Activated T-helper 2 cell treated with anti-CD3 and anti-CD28 coated beads, Interferon-gamma antibody, Interleukin-2, Interleukin-4, amounts not matched to agents 10 μg/mL and 5 μg/mL and 100 μg/mL, durations not matched to agents 14 hours and 24 hours and 36 hours (primary cell): ENCODE data around the gene DZIP3. TPM values are rescaled to one million over a fixed set of nuclear protein-coding genes. Genes with fewer than 3 reads are reported as not detected.

ENCODE experiments used
- DNase-seq: peaks from one replicate; pipeline ENCODE4 v3.0.0; 2021; ENCODE audit warnings: low spot score
- H3K27ac Mint-ChIP-seq: one replicate; pipeline ENCODE4 v1.8.0; 2021; ENCODE audit warnings: mixed read lengths
- H3K27me3 Mint-ChIP-seq: one replicate; pipeline ENCODE4 v1.8.0; 2021; ENCODE audit warnings: low read depth, mixed read lengths
- H3K36me3 Mint-ChIP-seq: one replicate; pipeline ENCODE4 v1.8.0; 2021; ENCODE audit warnings: low read depth, mixed read lengths
- H3K4me1 Mint-ChIP-seq: one replicate; pipeline ENCODE4 v1.8.0; 2021; ENCODE audit warnings: low read depth, mixed read lengths
- H3K4me3 Mint-ChIP-seq: one replicate; pipeline ENCODE4 v1.8.0; 2021; ENCODE audit warnings: low read depth, mild to moderate bottlenecking, moderate library complexity, mixed read lengths
- H3K9me3 Mint-ChIP-seq: one replicate; pipeline ENCODE4 v1.8.0; 2021; ENCODE audit warnings: mixed read lengths
- intact Hi-C: fragments of 100-400 bp; cut with micrococcal nuclease; formaldehyde crosslinking; loops from one replicate; pipeline ENCODE4 v1.15.1; 2023
- total RNA-seq: library from RNA; stranded (reverse); gene quantifications from 2 replicates; pipeline ENCODE4 v1.2.3, GENCODE V29; 2022

Gene DZIP3
- total RNA-seq, 1 donor from 2014 or later = 4.9 TPM

- Mint-ChIP-seq H3K36me3 (peaks cover 62% of the 10 kb centered on the region), H3K27me3 (no peaks in the 10 kb centered on the region), H3K9me3 (no peaks in the 10 kb centered on the region), H3K4me3 (no peak overlapping the region), H3K27ac (no peak overlapping the region), H3K4me1 (peaks cover 24% of the 10 kb centered on the region)
- DNase-seq = no peak
- intact Hi-C loops = no loop called here
These were observed 22.9 kb upstream of the DZIP3 start for GRCh38 chr3:108566599-108566998.

GRCh38 chr3:108569336-108569735 lies 20.2 kb upstream of the DZIP3 start:
- intact Hi-C loops = no loop called here
- Mint-ChIP-seq H3K27me3 (no peaks in the 10 kb centered on the region), H3K4me3 (no peak overlapping the region), H3K36me3 (peaks cover 72% of the 10 kb centered on the region), H3K9me3 (peaks cover 6% of the 10 kb centered on the region), H3K27ac (no peak overlapping the region), H3K4me1 (peaks cover 18% of the 10 kb centered on the region)
- DNase-seq = no peak

- no peak for DNase-seq
- intact Hi-C loops = no loop called here
- Mint-ChIP-seq H3K27me3 (no peaks in the 10 kb centered on the region), H3K4me1 (peaks cover 19% of the 10 kb centered on the region), H3K4me3 (no peak overlapping the region), H3K9me3 (peaks cover 5% of the 10 kb centered on the region), H3K27ac (no peak overlapping the region), H3K36me3 (peaks cover 78% of the 10 kb centered on the region)
These were observed 11.5 kb upstream of the DZIP3 start for GRCh38 chr3:108578064-108578463.

- H3K27me3 Mint-ChIP-seq = no peaks in the 10 kb centered on the region
- DNase-seq = no peak
- intact Hi-C loops = loop anchor here (1.0 to 10.0 kb wide), 9 partner anchors 8 to 498 kb away; partner anchors contain the start of genes CD47, HHLA2 and TRAT1
- no peaks in the 10 kb centered on the region for H3K9me3 Mint-ChIP-seq
- peaks cover 25% of the 10 kb centered on the region for H3K36me3 Mint-ChIP-seq
- peak overlapping the region; percentile 99 for H3K27ac Mint-ChIP-seq
- peaks cover 46% of the 10 kb centered on the region for H3K4me1 Mint-ChIP-seq
- H3K4me3 Mint-ChIP-seq = peak overlapping the region; percentile 99
These were observed 921 bp upstream of the DZIP3 start for GRCh38 chr3:108588601-108589000.

- no peaks in the 10 kb centered on the region for H3K9me3 Mint-ChIP-seq
- H3K4me1 Mint-ChIP-seq = peaks cover 42% of the 10 kb centered on the region
- peak overlapping the region; percentile 99 for H3K4me3 Mint-ChIP-seq
- peaks cover 20% of the 10 kb centered on the region for H3K36me3 Mint-ChIP-seq
- intact Hi-C loops = loop anchor here (1.0 to 10.0 kb wide), 11 partner anchors 9 to 499 kb away; partner anchors contain the start of genes CD47, HHLA2, IFT57 and TRAT1
- H3K27ac Mint-ChIP-seq = peak overlapping the region; percentile 99
- no peaks in the 10 kb centered on the region for H3K27me3 Mint-ChIP-seq
- no peak for DNase-seq
These were observed 439 bp downstream of the DZIP3 start for GRCh38 chr3:108589998-108590323.

- Mint-ChIP-seq H3K27me3 (no peaks in the 10 kb centered on the region), H3K36me3 (peaks cover 15% of the 10 kb centered on the region), H3K9me3 (no peaks in the 10 kb centered on the region), H3K27ac (peak overlapping the region; percentile 99), H3K4me3 (peak overlapping the region; percentile 99), H3K4me1 (peaks cover 37% of the 10 kb centered on the region)
- DNase-seq = no peak
- intact Hi-C loops = no loop called here
These were observed 938 bp downstream of the DZIP3 start for GRCh38 chr3:108590460-108590859.

GRCh38 chr3:108595321-108595720 lies 5.8 kb downstream of the DZIP3 start:
- Mint-ChIP-seq H3K4me3 (no peak overlapping the region), H3K4me1 (peaks cover 42% of the 10 kb centered on the region), H3K9me3 (no peaks in the 10 kb centered on the region)

GRCh38 chr3:108598375-108598774 lies 8.9 kb downstream of the DZIP3 start:
- no peak overlapping the region for H3K4me3 Mint-ChIP-seq

More at GRCh38 chr3:108595321-108595720, 5.8 kb downstream of the DZIP3 start:
- Mint-ChIP-seq H3K27ac (no peak overlapping the region), H3K36me3 (peaks cover 4% of the 10 kb centered on the region), H3K27me3 (no peaks in the 10 kb centered on the region)
- DNase-seq = no peak
- intact Hi-C loops = no loop called here

GRCh38 chr3:108599677-108600409 lies 10.3 kb downstream of the DZIP3 start:
- Mint-ChIP-seq H3K36me3 (peaks cover 15% of the 10 kb centered on the region), H3K27me3 (no peaks in the 10 kb centered on the region), H3K4me1 (peaks cover 64% of the 10 kb centered on the region), H3K4me3 (no peak overlapping the region), H3K9me3 (peaks cover 18% of the 10 kb centered on the region), H3K27ac (no peak overlapping the region)
- no peak for DNase-seq
- intact Hi-C loops = loop anchor here (1.0 kb wide), 1 partner anchor 11 kb away; the partner anchor contains the start of genes CIP2A and DZIP3

More at GRCh38 chr3:108598375-108598774, 8.9 kb downstream of the DZIP3 start:
- Mint-ChIP-seq H3K9me3 (peaks cover 18% of the 10 kb centered on the region), H3K4me1 (peaks cover 53% of the 10 kb centered on the region), H3K27me3 (no peaks in the 10 kb centered on the region), H3K27ac (no peak overlapping the region), H3K36me3 (peaks cover 15% of the 10 kb centered on the region)
- intact Hi-C loops = no loop called here
- DNase-seq = no peak

- H3K27ac Mint-ChIP-seq = peak overlapping the region; percentile 71
- intact Hi-C loops = no loop called here
- DNase-seq = no peak
- no peak overlapping the region for H3K4me3 Mint-ChIP-seq
- peaks cover 24% of the 10 kb centered on the region for H3K36me3 Mint-ChIP-seq
- no peaks in the 10 kb centered on the region for H3K27me3 Mint-ChIP-seq
- H3K4me1 Mint-ChIP-seq = peaks cover 55% of the 10 kb centered on the region
- peaks cover 18% of the 10 kb centered on the region for H3K9me3 Mint-ChIP-seq
These were observed 12.9 kb downstream of the DZIP3 start for GRCh38 chr3:108602249-108602934.

GRCh38 chr3:108602935-108603294 lies 13.4 kb downstream of the DZIP3 start:
- H3K4me3 Mint-ChIP-seq = peak overlapping the region; percentile 24
- H3K27me3 Mint-ChIP-seq = no peaks in the 10 kb centered on the region
- peaks cover 18% of the 10 kb centered on the region for H3K9me3 Mint-ChIP-seq
- intact Hi-C loops = no loop called here
- no peak for DNase-seq
- peaks cover 28% of the 10 kb centered on the region for H3K36me3 Mint-ChIP-seq
- H3K4me1 Mint-ChIP-seq = peaks cover 54% of the 10 kb centered on the region
- H3K27ac Mint-ChIP-seq = peak overlapping the region; percentile 71

GRCh38 chr3:108603691-108604090 lies 14.2 kb downstream of the DZIP3 start:
- intact Hi-C loops = no loop called here
- no peaks in the 10 kb centered on the region for H3K27me3 Mint-ChIP-seq

GRCh38 chr3:108605028-108605427 lies 15.5 kb downstream of the DZIP3 start:
- Mint-ChIP-seq H3K4me3 (no peak overlapping the region), H3K27me3 (no peaks in the 10 kb centered on the region), H3K9me3 (peaks cover 18% of the 10 kb centered on the region), H3K27ac (no peak overlapping the region), H3K4me1 (peaks cover 49% of the 10 kb centered on the region), H3K36me3 (peaks cover 28% of the 10 kb centered on the region)
- intact Hi-C loops = no loop called here
- no peak for DNase-seq

More at GRCh38 chr3:108603691-108604090, 14.2 kb downstream of the DZIP3 start:
- peak overlapping the region; percentile 67 for H3K27ac Mint-ChIP-seq
- H3K4me1 Mint-ChIP-seq = peaks cover 52% of the 10 kb centered on the region
- peaks cover 18% of the 10 kb centered on the region for H3K9me3 Mint-ChIP-seq
- no peak for DNase-seq
- H3K4me3 Mint-ChIP-seq = peak overlapping the region; percentile 43
- peaks cover 28% of the 10 kb centered on the region for H3K36me3 Mint-ChIP-seq
